LNCAP (cell line): ENCODE measurements around the gene APBB1IP.

Experiments used
- CTCF ChIP-seq: fragments of 450-650 bp; IDR thresholded peaks from 2 replicates; pipeline ENCODE4 v1.5.1; 2017; ENCODE audit warnings: mild to moderate bottlenecking

The APBB1IP gene

GRCh38 chr10:26436848-26437247, 1.3 kb upstream of the APBB1IP start:
- no peak for TF ChIP-seq CTCF

GRCh38 chr10:26438534-26439341, 597 bp downstream of the APBB1IP start:
- TF ChIP-seq CTCF = no peak

GRCh38 chr10:26439406-26440087, 1.4 kb downstream of the APBB1IP start:
- no peak for TF ChIP-seq CTCF

- no peak for TF ChIP-seq CTCF
Observed at GRCh38 chr10:26440088-26440470, 1.9 kb downstream of the APBB1IP start.

- TF ChIP-seq CTCF = no peak
Observed at GRCh38 chr10:26441491-26442214, 3.5 kb downstream of the APBB1IP start.

- TF ChIP-seq CTCF = no peak
Observed at GRCh38 chr10:26445411-26446031, 7.4 kb downstream of the APBB1IP start.

GRCh38 chr10:26446258-26446657, 8.1 kb downstream of the APBB1IP start:
- no peak for TF ChIP-seq CTCF
